ENCODE results near the gene NFATC2. TPM values are rescaled to one million over a fixed set of nuclear protein-coding genes. Genes with fewer than 3 reads are reported as not detected.

NFATC2 gene
- total RNA-seq, 2 donors from 2014 or later = 11.9 to 24.5 TPM

DNA sequence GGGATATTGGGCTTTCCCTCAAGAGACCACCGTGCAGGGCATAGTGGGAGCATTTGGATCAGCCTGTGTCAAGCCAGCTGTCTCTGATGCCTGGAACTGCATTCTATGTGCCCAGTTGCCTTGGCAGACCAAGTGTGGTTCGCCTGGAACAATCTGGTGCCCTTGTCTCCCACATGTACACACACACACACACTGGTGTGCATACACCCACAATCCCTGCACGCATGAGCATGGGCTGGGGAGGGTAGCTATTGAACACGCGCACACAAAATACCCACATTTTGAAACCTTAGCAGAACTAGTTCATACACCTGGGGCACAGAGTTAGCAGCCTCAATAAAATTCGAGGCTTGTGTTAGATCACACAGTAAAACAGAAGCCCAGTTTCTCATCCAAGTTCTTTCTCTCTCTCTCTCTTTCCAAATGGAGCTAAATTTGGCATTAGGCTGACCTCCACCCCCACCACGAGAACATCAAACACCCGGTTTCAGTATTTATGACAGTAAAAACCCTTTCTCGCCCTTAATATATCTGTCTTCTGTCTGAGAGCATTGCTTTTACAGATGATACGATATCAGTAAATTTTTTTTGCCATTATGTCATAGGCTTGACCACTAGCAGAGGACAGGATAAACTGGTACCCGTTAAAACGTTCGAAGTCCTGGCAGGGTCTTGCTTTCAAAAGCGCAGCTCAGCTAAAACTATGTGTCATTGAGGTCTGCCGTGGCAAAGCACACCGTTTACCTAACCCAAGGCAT lies 18.2 kb upstream of the NFATC2 start:
- ATAC-seq (ENCODE audit: insufficient number of reproducible peaks, low FRiP score, low read depth) = no peak
- Histone ChIP-seq H3K27ac (no peak overlapping the region), H3K9me3 (no peaks in the 10 kb centered on the region), H3K27me3 (replicated peaks; ENCODE audit: insufficient read depth) (no peaks in the 10 kb centered on the region), H3K4me3 (peak overlapping the region; percentile 73), H3K4me1 (ENCODE audit: control insufficient read depth in 1 of 2, low read depth in 2 of 2) (peaks cover 13 to 50% of the 10 kb centered on the region in 2 donors), H3K36me3 (no peaks in the 10 kb centered on the region)
- TF ChIP-seq, protein P1, sequence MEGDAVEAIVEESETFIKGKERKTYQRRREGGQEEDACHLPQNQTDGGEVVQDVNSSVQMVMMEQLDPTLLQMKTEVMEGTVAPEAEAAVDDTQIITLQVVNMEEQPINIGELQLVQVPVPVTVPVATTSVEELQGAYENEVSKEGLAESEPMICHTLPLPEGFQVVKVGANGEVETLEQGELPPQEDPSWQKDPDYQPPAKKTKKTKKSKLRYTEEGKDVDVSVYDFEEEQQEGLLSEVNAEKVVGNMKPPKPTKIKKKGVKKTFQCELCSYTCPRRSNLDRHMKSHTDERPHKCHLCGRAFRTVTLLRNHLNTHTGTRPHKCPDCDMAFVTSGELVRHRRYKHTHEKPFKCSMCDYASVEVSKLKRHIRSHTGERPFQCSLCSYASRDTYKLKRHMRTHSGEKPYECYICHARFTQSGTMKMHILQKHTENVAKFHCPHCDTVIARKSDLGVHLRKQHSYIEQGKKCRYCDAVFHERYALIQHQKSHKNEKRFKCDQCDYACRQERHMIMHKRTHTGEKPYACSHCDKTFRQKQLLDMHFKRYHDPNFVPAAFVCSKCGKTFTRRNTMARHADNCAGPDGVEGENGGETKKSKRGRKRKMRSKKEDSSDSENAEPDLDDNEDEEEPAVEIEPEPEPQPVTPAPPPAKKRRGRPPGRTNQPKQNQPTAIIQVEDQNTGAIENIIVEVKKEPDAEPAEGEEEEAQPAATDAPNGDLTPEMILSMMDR (IDR thresholded peaks at IDR 0.05) = no peak
- no peak for DNase-seq (ENCODE audit: low spot score)

DNA sequence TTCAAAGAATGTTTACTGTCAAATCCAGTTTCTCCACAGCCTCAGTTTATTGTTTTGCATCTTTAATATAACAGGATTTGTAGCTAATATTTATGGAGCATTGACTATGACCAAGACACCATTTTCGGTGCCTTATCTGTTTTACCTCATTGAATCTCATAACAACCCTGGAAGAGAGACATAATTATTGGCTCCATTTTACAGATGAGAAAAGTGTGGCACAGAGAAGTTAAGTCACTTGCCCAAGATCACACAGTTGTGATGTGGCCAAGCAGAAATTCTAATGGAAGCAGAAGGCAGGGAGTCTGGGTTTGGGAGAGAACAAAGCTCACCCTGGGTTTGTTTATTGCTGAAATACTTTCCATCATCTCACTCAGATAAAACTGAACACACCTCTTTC lies 17.5 kb upstream of the NFATC2 start:
- H3K4me1 ChIP-seq (ENCODE audit: control insufficient read depth in 1 of 2, low read depth in 2 of 2) = peaks cover 13 to 43% of the 10 kb centered on the region in 2 donors
- no peak for DNase-seq (ENCODE audit: low spot score)
- H3K9me3 ChIP-seq = no peaks in the 10 kb centered on the region
- H3K4me3 ChIP-seq = no peak overlapping the region
- no peak overlapping the region for H3K27ac ChIP-seq
- TF ChIP-seq, protein P1 (IDR thresholded peaks at IDR 0.05) = no peak
- ATAC-seq (ENCODE audit: insufficient number of reproducible peaks, low FRiP score, low read depth) = no peak
- no peaks in the 10 kb centered on the region for H3K27me3 ChIP-seq (replicated peaks; ENCODE audit: insufficient read depth)
- no peaks in the 10 kb centered on the region for H3K36me3 ChIP-seq

DNA sequence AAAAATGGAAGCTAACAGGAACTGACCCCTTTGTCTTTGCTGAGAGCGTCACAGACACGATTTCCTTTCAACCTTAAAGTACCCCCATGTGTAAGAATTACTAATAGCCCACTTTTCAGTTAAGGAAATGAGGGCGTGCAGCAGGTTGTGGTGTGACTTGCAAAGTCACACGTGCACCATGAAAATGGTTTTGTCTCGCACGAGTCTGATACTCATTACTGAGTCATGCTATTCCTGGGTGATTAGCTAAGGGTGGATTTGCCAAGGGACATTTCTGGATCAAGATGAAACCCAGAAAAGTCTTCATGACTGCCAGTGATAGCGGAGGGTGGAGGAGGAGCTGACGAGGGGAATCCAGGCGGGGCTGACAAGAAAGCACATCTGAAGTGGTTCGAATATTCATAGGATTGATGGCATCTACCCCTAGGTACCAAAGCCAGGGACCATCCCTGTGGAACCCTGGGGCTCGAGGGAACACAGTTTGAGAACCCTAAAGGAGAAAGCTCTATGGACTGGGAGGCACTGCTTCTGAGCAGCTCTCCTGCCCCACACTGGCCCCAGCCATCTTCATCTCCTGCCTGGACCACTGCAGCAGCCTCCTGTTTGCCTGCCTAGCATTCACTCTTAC lies 12.1 kb upstream of the NFATC2 start:
- DNase-seq (ENCODE audit: low spot score) = no peak
- Histone ChIP-seq H3K27me3 (replicated peaks; ENCODE audit: insufficient read depth) (no peaks in the 10 kb centered on the region), H3K27ac (no peak overlapping the region), H3K9me3 (no peaks in the 10 kb centered on the region), H3K4me3 (no peak overlapping the region), H3K36me3 (no peaks in the 10 kb centered on the region), H3K4me1 (ENCODE audit: control insufficient read depth in 1 of 2, low read depth in 2 of 2) (no peaks in the 10 kb centered on the region)
- ATAC-seq (ENCODE audit: insufficient number of reproducible peaks, low FRiP score, low read depth) = no peak
- TF ChIP-seq, protein P1 (IDR thresholded peaks at IDR 0.05) = no peak

DNA sequence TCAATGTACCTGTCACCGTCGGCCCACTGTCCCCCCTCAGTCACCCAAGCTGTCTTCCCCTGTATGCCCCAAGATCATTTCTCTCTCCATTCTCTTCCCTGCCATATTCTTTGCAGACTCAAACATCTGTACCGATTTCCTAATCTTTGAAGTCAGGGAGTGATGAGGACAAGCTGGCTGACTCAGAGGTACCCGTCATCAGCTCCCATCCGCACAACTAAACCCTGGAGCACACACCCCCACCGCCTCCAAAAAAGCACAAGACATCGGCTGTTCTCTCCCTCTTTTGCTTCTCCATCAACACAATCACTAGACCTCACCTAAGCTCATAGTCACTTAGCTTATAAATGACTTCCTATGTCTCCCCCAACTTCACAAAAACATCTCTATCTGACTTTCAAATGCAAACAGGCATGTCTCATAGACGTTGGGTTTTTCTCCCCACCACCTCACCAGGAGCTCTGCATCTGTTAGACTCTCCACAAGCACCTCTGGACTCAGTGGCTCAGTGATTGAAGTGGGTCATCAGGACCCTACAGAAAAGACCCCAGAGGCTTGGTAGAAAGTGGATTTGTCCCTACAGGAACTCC lies 11.5 kb upstream of the NFATC2 start:
- no peak overlapping the region for H3K4me3 ChIP-seq
- H3K36me3 ChIP-seq = no peaks in the 10 kb centered on the region
- ATAC-seq (ENCODE audit: insufficient number of reproducible peaks, low FRiP score, low read depth) = no peak

DNA sequence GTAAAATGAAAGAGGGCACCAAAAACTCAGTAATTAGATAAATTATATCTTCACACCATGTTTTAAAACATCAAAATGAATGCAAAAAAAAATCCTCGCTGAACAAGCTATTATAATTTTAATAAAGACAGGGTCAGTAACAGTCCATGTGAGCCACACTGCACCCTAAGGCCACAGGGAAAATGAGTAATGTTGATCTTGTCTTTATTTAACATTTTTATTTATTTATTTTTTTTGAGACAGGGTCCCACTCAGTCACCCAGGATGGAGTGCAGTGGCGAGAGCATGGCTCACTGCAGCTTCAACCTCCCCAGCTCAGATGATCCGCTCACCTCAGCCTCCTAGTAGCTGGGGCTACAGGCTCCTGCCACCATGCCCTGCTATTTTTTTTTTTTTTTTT lies 8.7 kb upstream of the NFATC2 start:
- H3K36me3 ChIP-seq = no peaks in the 10 kb centered on the region
- ATAC-seq (ENCODE audit: insufficient number of reproducible peaks, low FRiP score, low read depth) (no peak), DNase-seq (ENCODE audit: low spot score) (no peak)
- H3K4me1 ChIP-seq (ENCODE audit: control insufficient read depth in 1 of 2, low read depth in 2 of 2) = no peaks in the 10 kb centered on the region
- H3K4me3 ChIP-seq = no peak overlapping the region
- H3K27me3 ChIP-seq (replicated peaks; ENCODE audit: insufficient read depth) = no peaks in the 10 kb centered on the region
- no peak overlapping the region for H3K27ac ChIP-seq
- H3K9me3 ChIP-seq = no peaks in the 10 kb centered on the region
- TF ChIP-seq, protein P1 (IDR thresholded peaks at IDR 0.05) = no peak

More for the DNA sequence above, 11.5 kb upstream of the NFATC2 start:
- H3K27me3 ChIP-seq (replicated peaks; ENCODE audit: insufficient read depth) = no peaks in the 10 kb centered on the region
- H3K9me3 ChIP-seq = no peaks in the 10 kb centered on the region
- DNase-seq (ENCODE audit: low spot score) = no peak
- no peak overlapping the region for H3K27ac ChIP-seq
- TF ChIP-seq, protein P1 (IDR thresholded peaks at IDR 0.05) = no peak
- H3K4me1 ChIP-seq (ENCODE audit: control insufficient read depth in 1 of 2, low read depth in 2 of 2) = no peaks in the 10 kb centered on the region
